ENCODE measurements around the gene FCMR. TPM values are rescaled to one million over a fixed set of nuclear protein-coding genes. Genes with fewer than 3 reads are reported as not detected.

The FCMR gene
- total RNA-seq, 1 donor from 2014 or later: 0.58 TPM

- TF ChIP-seq CTCF (conservative IDR thresholded peaks at IDR 0.05): peak; percentile 70
- Mint-ChIP-seq H3K27ac (no peak overlapping the region), H3K9me3 (no peaks in the 10 kb centered on the region), H3K36me3 (no peaks in the 10 kb centered on the region), H3K4me3 (no peak overlapping the region), H3K27me3 (peaks cover 4% of the 10 kb centered on the region), H3K4me1 (ENCODE audit: unreplicated experiment) (no peaks in the 10 kb centered on the region)
- no peak for DNase-seq (ENCODE audit: extremely low spot score, unreplicated experiment)
Observed at GRCh38 chr1:206935491-206936067, 13.8 kb upstream of the FCMR start.

GRCh38 chr1:206933333-206933945, 11.7 kb upstream of the FCMR start:
- H3K27ac Mint-ChIP-seq: no peak overlapping the region
- peaks cover 4% of the 10 kb centered on the region for H3K27me3 Mint-ChIP-seq

GRCh38 chr1:206932177-206932576, 10.4 kb upstream of the FCMR start:
- Mint-ChIP-seq H3K4me3 (no peak overlapping the region), H3K9me3 (no peaks in the 10 kb centered on the region), H3K36me3 (no peaks in the 10 kb centered on the region), H3K4me1 (ENCODE audit: unreplicated experiment) (no peaks in the 10 kb centered on the region), H3K27me3 (peaks cover 4% of the 10 kb centered on the region), H3K27ac (no peak overlapping the region)
- TF ChIP-seq CTCF (conservative IDR thresholded peaks at IDR 0.05): no peak
- no peak for DNase-seq (ENCODE audit: extremely low spot score, unreplicated experiment)

More at GRCh38 chr1:206933333-206933945, 11.7 kb upstream of the FCMR start:
- peak; percentile 69 for TF ChIP-seq CTCF (conservative IDR thresholded peaks at IDR 0.05)
- Mint-ChIP-seq H3K36me3 (no peaks in the 10 kb centered on the region), H3K9me3 (no peaks in the 10 kb centered on the region), H3K4me3 (no peak overlapping the region), H3K4me1 (ENCODE audit: unreplicated experiment) (no peaks in the 10 kb centered on the region)
- DNase-seq (ENCODE audit: extremely low spot score, unreplicated experiment): no peak

- TF ChIP-seq CTCF (conservative IDR thresholded peaks at IDR 0.05): peak; percentile 27
- no peak for DNase-seq (ENCODE audit: extremely low spot score, unreplicated experiment)
- Mint-ChIP-seq H3K9me3 (no peaks in the 10 kb centered on the region), H3K4me3 (no peak overlapping the region), H3K36me3 (no peaks in the 10 kb centered on the region), H3K4me1 (ENCODE audit: unreplicated experiment) (no peaks in the 10 kb centered on the region), H3K27me3 (peaks cover 4% of the 10 kb centered on the region), H3K27ac (no peak overlapping the region)
Observed at GRCh38 chr1:206931709-206932108, 10.0 kb upstream of the FCMR start.

GRCh38 chr1:206930210-206930798, 8.6 kb upstream of the FCMR start:
- peaks cover 4% of the 10 kb centered on the region for H3K27me3 Mint-ChIP-seq
- no peak for TF ChIP-seq CTCF (conservative IDR thresholded peaks at IDR 0.05)

More at GRCh38 chr1:206930210-206930798, 8.6 kb upstream of the FCMR start:
- H3K36me3 Mint-ChIP-seq: no peaks in the 10 kb centered on the region
- H3K9me3 Mint-ChIP-seq: no peaks in the 10 kb centered on the region
- H3K4me1 Mint-ChIP-seq (ENCODE audit: unreplicated experiment): no peaks in the 10 kb centered on the region
- DNase-seq (ENCODE audit: extremely low spot score, unreplicated experiment): no peak
- no peak overlapping the region for H3K4me3 Mint-ChIP-seq
- H3K27ac Mint-ChIP-seq: no peak overlapping the region
